WTC11 (cell line): ENCODE measurements around the gene PCDHB9. TPM values are rescaled to one million over a fixed set of nuclear protein-coding genes. Genes with fewer than 3 reads are reported as not detected.
A peak's percentile ranks its signal among the peaks of the same experiment; 100 is the strongest.
"Not testable (repeated sequence)": the region's sequence is repeated elsewhere in the genome, so short reads cannot be mapped to it uniquely, and the experiment has no call there.

Source experiments
- ATAC-seq: fragments of 200-7000 bp; cut with Tn5 transposase; 2 replicates; pipeline ENCODE4 v1.10.0; 2021; ENCODE audit warnings: mild to moderate bottlenecking, moderate library complexity
- CTCF ChIA-PET: fragments of 300-600 bp; sonication (Branson Sonifier 250); formaldehyde crosslinking; loops from one replicate; lab custom pipeline; 2021; ENCODE audit warnings: antibody characterized with exemption; lab: Charles Lee
- POLR2A ChIA-PET: fragments of 350-600 bp; sonication (Branson Sonifier 250); formaldehyde crosslinking; loops from one replicate; lab custom pipeline; 2021; ENCODE audit warnings: antibody characterized with exemption; lab: Charles Lee
- DNase-seq: peaks from one replicate; pipeline ENCODE4 v3.0.0; 2021; ENCODE audit warnings: low spot score
- H3K27ac Mint-ChIP-seq: 2 replicates; pipeline ENCODE4 v1.8.0; 2021; ENCODE audit warnings: mixed read lengths
- H3K27me3 Mint-ChIP-seq: 2 replicates; pipeline ENCODE4 v1.8.0; 2021; ENCODE audit warnings: low read depth, mild to moderate bottlenecking, moderate library complexity, mixed read lengths
- H3K36me3 Mint-ChIP-seq: 2 replicates; pipeline ENCODE4 v1.8.0; 2021; ENCODE audit warnings: mixed read lengths
- H3K4me1 Mint-ChIP-seq: 2 replicates; pipeline ENCODE4 v1.8.0; 2022; ENCODE audit warnings: mixed read lengths
- H3K4me3 Mint-ChIP-seq: 2 replicates; pipeline ENCODE4 v1.8.0; 2021; ENCODE audit warnings: mild to moderate bottlenecking, moderate library complexity, mixed read lengths
- H3K9me3 Mint-ChIP-seq: 2 replicates; pipeline ENCODE4 v1.8.0; 2021; ENCODE audit warnings: mixed read lengths
- CTCF ChIP-seq: fragments of 200-600 bp; IDR thresholded peaks from 2 replicates; pipeline ENCODE4 v1.8.0; 2022; ENCODE audit warnings: antibody characterized with exemption
- FOXK1 ChIP-seq: sonication (generic); formaldehyde crosslinking; IDR thresholded peaks from 2 replicates; pipeline ENCODE4 v1.8.0; 2022; ENCODE audit warnings: mild to moderate bottlenecking, moderate library complexity, missing genetic modification reagents
- SMAD4 ChIP-seq: sonication (generic); formaldehyde crosslinking; IDR thresholded peaks from 2 replicates; pipeline ENCODE4 v1.8.0; 2022; ENCODE audit warnings: mild to moderate bottlenecking, missing genetic modification reagents
- STAT6 ChIP-seq: sonication (generic); formaldehyde crosslinking; conservative IDR thresholded peaks from 2 replicates; pipeline ENCODE4 v1.8.1; 2023; ENCODE audit warnings: mild to moderate bottlenecking, low read depth, missing genetic modification reagents, moderate library complexity
- ZNF671 ChIP-seq: fragments of 250-450 bp; sonication (Bioruptor Pico); IDR thresholded peaks from 2 replicates; pipeline ENCODE4 v1.8.0; 2021; ENCODE audit warnings: mild to moderate bottlenecking
- total RNA-seq: library from RNA; stranded (reverse); gene quantifications from 3 replicates; pipeline ENCODE4 v1.2.3, GENCODE V29; 2021

PCDHB9 gene
- total RNA-seq, 1 experiment from 2014 or later = 2.3 TPM

- ATAC-seq = peak; percentile 84
- peak; percentile 61 for DNase-seq
- Mint-ChIP-seq H3K36me3 (peaks cover 17% of the 10 kb centered on the region), H3K4me3 (peak overlapping the region; percentile 49), H3K9me3 (peaks cover 23% of the 10 kb centered on the region), H3K27me3 (no peaks in the 10 kb centered on the region), H3K4me1 (0 out of 2 replicates have a peak, but pooled peaks cover 5% of the 10 kb centered on the region), H3K27ac (no peak overlapping the region)
- ChIA-PET POLR2A (interaction anchor here (1.0 kb wide), 1 partner anchor 90 kb away, joined by 3 read pairs; the partner anchor contains the start of gene PCDHB15), CTCF (interaction anchor here (0.6 to 3.1 kb wide), 53 partner anchors 9 to 562 kb away, joined by 3 to 45 read pairs (median 5); partner anchors contain the start of genes PCDHA8, PCDHAC1, PCDHB1 and PCDHB10)
- TF ChIP-seq SMAD4 (CRISPR knock-in tag) (no peak), ZNF671 (no peak), FOXK1 (no peak), CTCF (peak; percentile 55)
Observed at GRCh38 chr5:141155540-141156374, 31.2 kb upstream of the PCDHB9 start.

GRCh38 chr5:141157356-141157755 lies 29.6 kb upstream of the PCDHB9 start:
- CTCF ChIA-PET, H3K27ac Mint-ChIP-seq, H3K4me1 Mint-ChIP-seq, H3K27me3 Mint-ChIP-seq, H3K36me3 Mint-ChIP-seq, POLR2A ChIA-PET, ATAC-seq, H3K4me3 Mint-ChIP-seq, DNase-seq: not testable (repeated sequence)
- H3K9me3 Mint-ChIP-seq = peaks cover 15% of the 10 kb centered on the region

- H3K4me3 Mint-ChIP-seq, H3K27me3 Mint-ChIP-seq: not testable (repeated sequence)
Observed at GRCh38 chr5:141157901-141158300, 29.1 kb upstream of the PCDHB9 start.

GRCh38 chr5:141172381-141173204 lies 14.4 kb upstream of the PCDHB9 start, which contains the start of gene PCDHB7:
Gene PCDHB7, plus strand, starts transcription at chr5:141172644. Its CDS starts 192 bp downstream, at chr5:141172836.
- Mint-ChIP-seq H3K4me1 (no peaks in the 10 kb centered on the region), H3K9me3 (peaks cover 17% of the 10 kb centered on the region), H3K27me3 (peaks cover 3% of the 10 kb centered on the region; the same call in 1 of the 2 replicates), H3K4me3 (no peak within 1 kb of the TSS), H3K36me3 (peaks cover 14% of the 10 kb centered on the region; the same call in 1 of the 2 replicates), H3K27ac (no peak within 1 kb of the TSS)
- no peak for ATAC-seq
- ChIA-PET POLR2A (no interaction called here), CTCF (interaction anchor here (0.9 to 3.0 kb wide), 2 partner anchors 10 to 17 kb away, joined by 5 to 22 read pairs; partner anchors contain the start of gene PCDHB16)
- DNase-seq = peak; percentile 57
- TF ChIP-seq STAT6 (CRISPR knock-in tag) (no peak), CTCF (peak; percentile 66)

More at GRCh38 chr5:141157901-141158300, 29.1 kb upstream of the PCDHB9 start:
- H3K27ac Mint-ChIP-seq, H3K4me1 Mint-ChIP-seq, DNase-seq, POLR2A ChIA-PET, ATAC-seq, H3K36me3 Mint-ChIP-seq: not testable (repeated sequence)
- H3K9me3 Mint-ChIP-seq = peaks cover 17% of the 10 kb centered on the region
- CTCF ChIA-PET = interaction anchor here (1.3 kb wide), 1 partner anchor 23 kb away, joined by 7 read pairs; the partner anchor contains the start of gene PCDHB5

GRCh38 chr5:141174291-141175104 lies 12.5 kb upstream of the PCDHB9 start:
- H3K4me1 Mint-ChIP-seq, H3K27me3 Mint-ChIP-seq, ATAC-seq, DNase-seq, H3K4me3 Mint-ChIP-seq, H3K27ac Mint-ChIP-seq, CTCF ChIA-PET: not testable (repeated sequence)
- Mint-ChIP-seq H3K9me3 (peaks cover 17% of the 10 kb centered on the region), H3K36me3 (peaks cover 14% of the 10 kb centered on the region; the same call in 1 of the 2 replicates)
- POLR2A ChIA-PET = interaction anchor here (0.6 kb wide), 1 partner anchor 67 kb away, joined by 3 read pairs; no protein-coding TSS in a partner anchor
